ENCODE results near the gene DNAJC5. TPM values are rescaled to one million over a fixed set of nuclear protein-coding genes. Genes with fewer than 3 reads are reported as not detected.
A peak's percentile ranks its signal among the peaks of the same experiment; 100 is the strongest.
"Not testable (repeated sequence)": the region's sequence is repeated elsewhere in the genome, so short reads cannot be mapped to it uniquely, and the experiment has no call there.

The DNAJC5 gene
- total and polyA plus RNA-seq, 2 donors (not counting 1 experiment from before 2014, with no cell fraction given): 12.2 to 33.3 TPM

DNA sequence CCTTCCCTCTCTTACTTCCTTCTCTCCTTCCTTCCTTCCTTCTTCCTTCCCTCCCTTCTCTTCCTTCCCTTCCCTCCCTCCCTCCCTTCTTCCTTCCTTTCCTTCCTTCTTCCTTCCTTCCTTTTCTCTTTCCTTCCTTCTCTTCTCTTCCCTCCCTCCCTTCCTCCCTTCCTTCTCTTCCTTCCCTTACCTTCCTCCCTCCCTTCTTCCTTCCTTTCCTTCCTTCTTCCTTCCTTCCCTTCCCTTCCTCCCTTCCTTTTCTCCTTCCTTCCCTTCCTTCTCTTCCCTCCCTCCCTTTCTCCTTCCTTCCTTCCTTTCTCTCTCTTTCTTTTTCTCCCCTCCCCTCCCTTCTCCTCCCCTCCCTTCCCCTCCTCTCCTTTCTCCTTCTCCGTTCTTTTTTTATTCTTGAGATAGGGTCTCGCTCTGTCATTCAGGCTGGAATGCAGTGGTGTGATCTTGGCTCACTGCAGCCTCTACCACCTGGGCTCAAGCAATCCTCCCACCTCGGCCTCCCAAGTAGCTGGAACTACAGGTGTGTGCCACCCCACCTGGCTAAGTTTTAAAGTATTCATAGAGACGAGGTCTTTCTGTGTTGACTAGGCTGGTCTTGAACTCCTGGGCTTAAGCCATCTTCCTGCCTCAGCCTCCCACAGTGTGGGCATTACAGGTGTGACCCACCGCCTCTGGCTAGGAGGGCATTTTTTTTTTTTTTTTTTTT is 75.9 kb downstream of the DNAJC5 start:
- H3K4me2 ChIP-seq (replicated peaks; ENCODE audit: low read depth, low read length, poor library complexity, severe bottlenecking): peak overlapping the region; percentile 78

DNA sequence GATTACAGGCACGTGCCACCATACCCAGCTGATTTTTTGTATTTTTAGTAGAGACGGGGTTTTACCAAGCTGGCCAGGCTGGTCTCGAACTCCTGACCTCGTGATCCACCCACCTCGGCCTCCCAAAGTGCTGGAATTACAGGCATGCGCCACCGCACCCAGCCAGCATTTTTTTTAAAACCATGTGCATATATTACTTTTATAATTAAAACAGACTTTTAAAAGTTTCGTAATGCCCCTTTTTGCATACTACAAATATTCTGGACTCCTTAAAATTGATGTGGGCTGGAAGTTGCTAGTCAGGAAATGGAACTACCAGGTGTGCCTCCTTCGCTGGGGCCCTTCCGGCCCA is 77.0 kb downstream of the DNAJC5 start:
- CTCF ChIA-PET: interaction anchor here (1.0 to 2.8 kb wide), 4 partner anchors 9 to 436 kb away, joined by 3 to 22 read pairs (median 6); partner anchors contain the start of gene PRPF6
- intact Hi-C loops (cut with micrococcal nuclease); H3K79me2 ChIP-seq (ENCODE audit: control insufficient read depth, insufficient read depth, low read length); H3K27me3 Mint-ChIP-seq; H3K27me3 ChIP-seq (replicated peaks in 1 of 4; ENCODE audit: control extremely low read depth in 1 of 4, control insufficient read depth in 3 of 4, insufficient read depth in 4 of 4, low read length in 3 of 4); H3K4me2 ChIP-seq (replicated peaks; ENCODE audit: low read depth, low read length, poor library complexity, severe bottlenecking); H3K4me3 Mint-ChIP-seq; H3K27ac ChIP-seq (ENCODE audit: low read length in 2 of 2); H3K4me3 ChIP-seq (ENCODE audit: control extremely low read depth in 1 of 5, extremely low read depth in 1 of 5, insufficient read depth in 1 of 5, low read depth in 2 of 5, low read length in 4 of 5); H4K20me1 ChIP-seq (ENCODE audit: control insufficient read depth, insufficient read depth, low read length, poor library complexity, severe bottlenecking); ATAC-seq (ENCODE audit: low read depth); H3K9ac ChIP-seq (ENCODE audit: low read length); H3K9me3 ChIP-seq (ENCODE audit: control extremely low read depth in 1 of 3, control insufficient read depth in 2 of 3, insufficient read depth in 1 of 3, low read length in 2 of 3); H2AFZ ChIP-seq (ENCODE audit: insufficient read depth, low read depth, low read length, poor library complexity, severe bottlenecking); H3K9me3 Mint-ChIP-seq (ENCODE audit: insufficient read depth); H3K27ac Mint-ChIP-seq; H3K36me3 ChIP-seq (replicated peaks in 1 of 2; ENCODE audit: control extremely low read depth in 1 of 2, control insufficient read depth in 1 of 2, extremely low read depth in 1 of 2, insufficient read depth in 2 of 2, low read length in 1 of 2); DNase-seq: not testable (repeated sequence)
- H3K4me1 ChIP-seq (ENCODE audit: control insufficient read depth in 2 of 2, insufficient read depth in 2 of 2, low read length in 2 of 2): peaks cover 13 to 22% of the 10 kb centered on the region in 2 donors
- POLR2A ChIA-PET: interaction anchor here (0.7 kb wide), 2 partner anchors 54 to 267 kb away, joined by 7 to 9 read pairs; no protein-coding TSS in a partner anchor
- H3K4me1 Mint-ChIP-seq: peaks cover 22% of the 10 kb centered on the region
- 77% methylated on average over 6 of the region's 10 CpGs for WGBS (ENCODE audit: insufficient coverage)

More for the DNA sequence above, 75.9 kb downstream of the DNAJC5 start:
- TF ChIP-seq, protein P1, sequence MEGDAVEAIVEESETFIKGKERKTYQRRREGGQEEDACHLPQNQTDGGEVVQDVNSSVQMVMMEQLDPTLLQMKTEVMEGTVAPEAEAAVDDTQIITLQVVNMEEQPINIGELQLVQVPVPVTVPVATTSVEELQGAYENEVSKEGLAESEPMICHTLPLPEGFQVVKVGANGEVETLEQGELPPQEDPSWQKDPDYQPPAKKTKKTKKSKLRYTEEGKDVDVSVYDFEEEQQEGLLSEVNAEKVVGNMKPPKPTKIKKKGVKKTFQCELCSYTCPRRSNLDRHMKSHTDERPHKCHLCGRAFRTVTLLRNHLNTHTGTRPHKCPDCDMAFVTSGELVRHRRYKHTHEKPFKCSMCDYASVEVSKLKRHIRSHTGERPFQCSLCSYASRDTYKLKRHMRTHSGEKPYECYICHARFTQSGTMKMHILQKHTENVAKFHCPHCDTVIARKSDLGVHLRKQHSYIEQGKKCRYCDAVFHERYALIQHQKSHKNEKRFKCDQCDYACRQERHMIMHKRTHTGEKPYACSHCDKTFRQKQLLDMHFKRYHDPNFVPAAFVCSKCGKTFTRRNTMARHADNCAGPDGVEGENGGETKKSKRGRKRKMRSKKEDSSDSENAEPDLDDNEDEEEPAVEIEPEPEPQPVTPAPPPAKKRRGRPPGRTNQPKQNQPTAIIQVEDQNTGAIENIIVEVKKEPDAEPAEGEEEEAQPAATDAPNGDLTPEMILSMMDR (IDR thresholded peaks at IDR 0.05): no peak
- TF ChIP-seq EZH2 (IDR thresholded peaks at IDR 0.05; ENCODE audit: borderline replicate concordance, insufficient read depth, low read depth, low read length, poor library complexity, severe bottlenecking): no peak
- H4K20me1 ChIP-seq (ENCODE audit: control insufficient read depth, insufficient read depth, low read length, poor library complexity, severe bottlenecking): no peaks in the 10 kb centered on the region
- POLR2A ChIA-PET: interaction anchor here (0.7 kb wide), 1 partner anchor 10 kb away, joined by 6 read pairs; the partner anchor contains the start of gene PRPF6
- no peak overlapping the region for H3K27ac ChIP-seq (ENCODE audit: low read length in 2 of 2)
- ATAC-seq (ENCODE audit: low read depth) (no peak), DNase-seq (peak; percentile 17)
- WGBS (ENCODE audit: insufficient coverage): 96% methylated on average over 4 of the region's 5 CpGs
- peak overlapping the region in 1 of 5 experiments; percentile 38 for H3K4me3 ChIP-seq (ENCODE audit: control extremely low read depth in 1 of 5, extremely low read depth in 1 of 5, insufficient read depth in 1 of 5, low read depth in 2 of 5, low read length in 4 of 5)
- peaks cover 0 to 6% of the 10 kb centered on the region in 2 experiments for H3K36me3 ChIP-seq (replicated peaks in 1 of 2; ENCODE audit: control extremely low read depth in 1 of 2, control insufficient read depth in 1 of 2, extremely low read depth in 1 of 2, insufficient read depth in 2 of 2, low read length in 1 of 2)
- H3K4me1 Mint-ChIP-seq: peaks cover 17% of the 10 kb centered on the region
- CTCF ChIA-PET: interaction anchor here (0.7 to 1.6 kb wide), 3 partner anchors 10 to 1733 kb away, joined by 3 to 5 read pairs (median 3); partner anchors contain the start of gene PRPF6
- no peaks in the 10 kb centered on the region for H3K27me3 ChIP-seq (replicated peaks in 1 of 4; ENCODE audit: control extremely low read depth in 1 of 4, control insufficient read depth in 3 of 4, insufficient read depth in 4 of 4, low read length in 3 of 4)
- intact Hi-C loops (cut with micrococcal nuclease): no loop called here
- H2AFZ ChIP-seq (ENCODE audit: insufficient read depth, low read depth, low read length, poor library complexity, severe bottlenecking): no peak overlapping the region
- no peaks in the 10 kb centered on the region for H3K9me3 Mint-ChIP-seq (ENCODE audit: insufficient read depth)
- no peak overlapping the region for H3K9ac ChIP-seq (ENCODE audit: low read length)
- peak overlapping the region; percentile 73 for H3K4me3 Mint-ChIP-seq
- peaks cover 13 to 22% of the 10 kb centered on the region in 2 donors for H3K4me1 ChIP-seq (ENCODE audit: control insufficient read depth in 2 of 2, insufficient read depth in 2 of 2, low read length in 2 of 2)
- no peaks in the 10 kb centered on the region for H3K27me3 Mint-ChIP-seq
- no peaks in the 10 kb centered on the region for H3K79me2 ChIP-seq (ENCODE audit: control insufficient read depth, insufficient read depth, low read length)
- H3K27ac Mint-ChIP-seq: peak overlapping the region; percentile 26
- H3K9me3 ChIP-seq (ENCODE audit: control extremely low read depth in 1 of 3, control insufficient read depth in 2 of 3, insufficient read depth in 1 of 3, low read length in 2 of 3): peaks cover 0 to 12% (median 0%) of the 10 kb centered on the region in 3 donors

Data from B cell (primary cell).